Tibial nerve (tissue), 4 donors: ENCODE results near the gene RAPH1. TPM values are rescaled to one million over a fixed set of nuclear protein-coding genes. Genes with fewer than 3 reads are reported as not detected.
A peak's percentile ranks its signal among the peaks of the same experiment; 100 is the strongest.

Source experiments
- DNase-seq, 2 donors: peaks; one replicate each; pipeline ENCODE4 v3.0.0-alpha.2; 2019; ENCODE audit warnings: low spot score in 2 of 2
- H3K27ac ChIP-seq, 4 donors: fragments of 200-600 bp; sonication (generic) in 3 of 4; one replicate each; pipeline ENCODE4 v1.5.1; 2017 to 2019; ENCODE audit warnings: mild to moderate bottlenecking in 1 of 4
- H3K27me3 ChIP-seq, 2 donors: fragments of 200-600 bp; sonication (generic) in 1 of 2; one replicate each; pipeline versions ENCODE4 v1.5.1 to v1.6.0; 2017 to 2019
- H3K36me3 ChIP-seq, 3 donors: fragments of 200-600 bp; sonication (generic); one replicate each; pipeline ENCODE4 v1.5.1; 2018 to 2019
- H3K4me1 ChIP-seq, 4 donors: fragments of 200-600 bp; sonication (generic) in 3 of 4; one replicate each; pipeline ENCODE4 v1.5.1; 2017 to 2019
- H3K4me3 ChIP-seq, 4 donors: fragments of 200-600 bp; sonication (generic) in 3 of 4; one replicate each; pipeline ENCODE4 v1.5.1; 2017 to 2019; ENCODE audit warnings: mild to moderate bottlenecking in 1 of 4, moderate library complexity in 1 of 4
- H3K9me3 ChIP-seq, 4 donors: fragments of 200-600 bp; sonication (generic) in 3 of 4; one replicate each; pipeline ENCODE4 v1.5.1; 2017 to 2019
- CTCF ChIP-seq, 5 experiments: fragments of 200-600 bp in 3 of 5; fragments of 450-650 bp in 2 of 5; sonication (generic) in 3 of 5; IDR thresholded peaks; one replicate each; pipeline ENCODE4 v1.5.1; 2016 to 2019; ENCODE audit warnings: antibody characterized with exemption in 5 of 5, mild to moderate bottlenecking in 3 of 5, moderate library complexity in 2 of 5
- EP300 ChIP-seq, 2 donors: sonication (generic); formaldehyde crosslinking; IDR thresholded peaks; one replicate each; pipeline ENCODE4 v1.6.1; 2017; ENCODE audit warnings: antibody characterized with exemption in 2 of 2, mild to moderate bottlenecking in 1 of 2
- POLR2A ChIP-seq, 2 donors: fragments of 450-650 bp; IDR thresholded peaks; one replicate each; pipeline ENCODE4 v1.6.1; 2017; ENCODE audit warnings: antibody characterized with exemption in 2 of 2, mild to moderate bottlenecking in 2 of 2, moderate library complexity in 2 of 2
- WGBS, 2 donors: methylation state at CpG; one replicate each; pipeline ENCODE4 v1.1.5; 2018; 5-methylcytosine and 5-hydroxymethylcytosine counted together
- total RNA-seq, 4 donors: library from RNA; depleted of rRNA; stranded (reverse); fragments of >200 nt; gene quantifications; one replicate each; pipeline ENCODE4 v1.1.0, GENCODE V29; 2016

RAPH1 gene
- total RNA-seq, 4 donors from 2014 or later = 35.4 to 60.0 (median 44.4) TPM

GRCh38 chr2:203427061-203427460 lies 108.0 kb downstream of the RAPH1 start:
- Histone ChIP-seq H3K9me3 (no peaks in the 10 kb centered on the region), H3K4me3 (no peak overlapping the region), H3K36me3 (peaks cover 0 to 39% (median 0%) of the 10 kb centered on the region in 3 donors), H3K27ac (no peak overlapping the region), H3K27me3 (no peaks in the 10 kb centered on the region), H3K4me1 (peaks cover 0 to 4% (median 1%) of the 10 kb centered on the region in 4 donors)
- DNase-seq = no peak
- 56% methylated on average over 2 of the region's 2 CpGs for WGBS, 2 donors
- TF ChIP-seq EP300 (IDR thresholded peaks at IDR 0.05) (no peak), POLR2A (IDR thresholded peaks at IDR 0.05) (no peak), CTCF (IDR thresholded peaks at IDR 0.05) (no peak)

GRCh38 chr2:203418271-203418670 lies 116.8 kb downstream of the RAPH1 start:
- TF ChIP-seq CTCF (IDR thresholded peaks at IDR 0.05) (no peak), EP300 (IDR thresholded peaks at IDR 0.05) (no peak), POLR2A (IDR thresholded peaks at IDR 0.05) (no peak)
- no peak overlapping the region for H3K27ac ChIP-seq
- H3K36me3 ChIP-seq = peaks cover 0 to 73% (median 0%) of the 10 kb centered on the region in 3 donors
- H3K9me3 ChIP-seq = peaks cover 0 to 11% (median 3%) of the 10 kb centered on the region in 4 donors
- H3K4me3 ChIP-seq = no peak overlapping the region
- WGBS, 2 donors = 82 to 84% methylated on average over 8 of the region's 8 CpGs
- DNase-seq = no peak
- H3K27me3 ChIP-seq = no peaks in the 10 kb centered on the region
- H3K4me1 ChIP-seq = no peaks in the 10 kb centered on the region

- Histone ChIP-seq H3K27me3 (no peaks in the 10 kb centered on the region), H3K9me3 (peaks cover 0 to 6% (median 3%) of the 10 kb centered on the region in 4 donors), H3K36me3 (peaks cover 0 to 36% (median 0%) of the 10 kb centered on the region in 3 donors), H3K4me3 (no peak overlapping the region), H3K27ac (no peak overlapping the region), H3K4me1 (peaks cover 0 to 11% (median 0%) of the 10 kb centered on the region in 4 donors)
- no peak for DNase-seq
- TF ChIP-seq POLR2A (IDR thresholded peaks at IDR 0.05) = no peak
- no peak for TF ChIP-seq EP300 (IDR thresholded peaks at IDR 0.05)
- no peak for TF ChIP-seq CTCF (IDR thresholded peaks at IDR 0.05)
These were observed 121.3 kb downstream of the RAPH1 start for GRCh38 chr2:203413796-203414195.

GRCh38 chr2:203412546-203413331 lies 122.4 kb downstream of the RAPH1 start:
- Histone ChIP-seq H3K9me3 (no peaks in the 10 kb centered on the region), H3K27me3 (no peaks in the 10 kb centered on the region), H3K27ac (no peak overlapping the region), H3K36me3 (peaks cover 0 to 34% (median 0%) of the 10 kb centered on the region in 3 donors), H3K4me3 (no peak overlapping the region), H3K4me1 (peaks cover 0 to 11% (median 0%) of the 10 kb centered on the region in 4 donors)
- TF ChIP-seq CTCF (IDR thresholded peaks at IDR 0.05) (no peak), EP300 (IDR thresholded peaks at IDR 0.05) (peak in 1 of 2 donors; percentile 24)
- peak in 1 of 2 donors; percentile 26 for DNase-seq
- 47 to 54% methylated on average over 7 of the region's 7 CpGs for WGBS, 2 donors

- TF ChIP-seq CTCF (IDR thresholded peaks at IDR 0.05) (no peak), EP300 (IDR thresholded peaks at IDR 0.05) (no peak), POLR2A (IDR thresholded peaks at IDR 0.05) (no peak)
- no peaks in the 10 kb centered on the region for H3K27me3 ChIP-seq
- no peak for DNase-seq
- H3K4me1 ChIP-seq = peaks cover 0 to 5% (median 0%) of the 10 kb centered on the region in 4 donors
- H3K27ac ChIP-seq = no peak overlapping the region
- H3K9me3 ChIP-seq = no peaks in the 10 kb centered on the region
- peaks cover 0 to 58% (median 4%) of the 10 kb centered on the region in 3 donors for H3K36me3 ChIP-seq
- H3K4me3 ChIP-seq = no peak overlapping the region
These were observed 127.6 kb downstream of the RAPH1 start for GRCh38 chr2:203407496-203407895.
